ENCODE data around the gene HNRNPUL1.

Gene HNRNPUL1

GRCh38 chr19:41234512-41235168, 29.5 kb upstream of the HNRNPUL1 start:
- DNase-seq: no peak

DNA sequence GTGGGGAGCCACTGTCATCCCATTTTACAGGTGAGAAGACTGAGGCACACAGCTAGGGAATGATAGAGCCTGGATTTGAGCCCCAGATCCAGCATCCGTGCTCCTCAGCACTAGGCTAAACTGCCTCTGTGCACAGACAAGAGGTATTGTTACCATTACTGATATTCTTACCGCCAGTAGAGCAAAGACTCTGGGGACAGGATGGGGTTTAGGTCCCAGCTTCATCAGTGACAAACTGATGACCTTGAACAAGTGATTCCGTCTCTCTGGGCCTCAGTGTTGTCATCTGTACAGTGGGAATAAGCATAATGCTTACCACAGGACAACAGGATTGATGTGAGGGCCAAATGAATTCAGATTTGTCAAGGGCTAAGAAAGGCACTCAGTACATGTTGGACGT, 28.7 kb upstream of the HNRNPUL1 start:
- DNase-seq: no peak

- no peak for DNase-seq
Measured at GRCh38 chr19:41238244-41238643, 25.9 kb upstream of the HNRNPUL1 start.

GRCh38 chr19:41239363-41239762, 24.8 kb upstream of the HNRNPUL1 start:
- no peak for DNase-seq

- DNase-seq: no peak
Measured at GRCh38 chr19:41239961-41240574, 24.1 kb upstream of the HNRNPUL1 start.

DNA sequence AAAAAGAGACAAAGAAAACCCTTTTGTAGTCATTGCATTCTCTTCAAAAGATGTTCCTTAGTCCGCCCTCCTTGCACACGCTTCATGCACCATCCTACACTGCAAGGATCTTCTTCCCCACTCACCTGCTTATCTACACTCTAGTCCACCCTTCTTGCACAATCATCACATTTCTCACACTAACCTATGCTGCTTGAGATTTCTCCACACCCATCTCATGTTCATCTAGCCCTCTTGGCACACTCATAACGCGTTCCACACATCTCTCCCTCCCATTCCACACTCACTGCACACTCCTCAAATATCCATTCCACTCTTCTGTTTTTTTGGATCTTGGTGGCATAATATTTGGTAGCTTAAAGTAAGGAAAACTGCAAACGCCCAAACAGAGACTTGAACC, 22.3 kb upstream of the HNRNPUL1 start:
- no peak for DNase-seq

- no peak for DNase-seq
Measured at GRCh38 chr19:41244117-41244516, 20.1 kb upstream of the HNRNPUL1 start.

DNA sequence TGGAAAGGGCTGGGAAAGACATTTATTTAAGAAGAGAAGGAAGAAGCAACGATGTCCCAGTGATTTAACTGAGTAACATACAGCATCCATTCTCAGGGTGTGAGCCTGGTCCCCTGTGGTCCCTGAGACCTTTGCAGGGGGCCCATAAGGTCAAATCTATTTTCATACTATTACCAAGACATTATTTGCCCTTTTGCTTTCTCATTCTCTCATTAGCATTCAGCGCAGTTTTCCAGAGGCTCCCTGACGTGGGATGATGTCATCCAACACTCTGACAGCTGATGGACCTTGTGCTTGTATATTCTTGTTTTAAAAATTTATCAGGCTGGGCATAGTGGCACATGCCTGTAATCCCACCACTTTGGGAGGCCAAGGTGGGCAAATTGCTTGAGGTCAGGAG, 18.3 kb upstream of the HNRNPUL1 start:
- no peak for DNase-seq

GRCh38 chr19:41248895-41249294, 15.3 kb upstream of the HNRNPUL1 start:
- no peak for DNase-seq

DNA sequence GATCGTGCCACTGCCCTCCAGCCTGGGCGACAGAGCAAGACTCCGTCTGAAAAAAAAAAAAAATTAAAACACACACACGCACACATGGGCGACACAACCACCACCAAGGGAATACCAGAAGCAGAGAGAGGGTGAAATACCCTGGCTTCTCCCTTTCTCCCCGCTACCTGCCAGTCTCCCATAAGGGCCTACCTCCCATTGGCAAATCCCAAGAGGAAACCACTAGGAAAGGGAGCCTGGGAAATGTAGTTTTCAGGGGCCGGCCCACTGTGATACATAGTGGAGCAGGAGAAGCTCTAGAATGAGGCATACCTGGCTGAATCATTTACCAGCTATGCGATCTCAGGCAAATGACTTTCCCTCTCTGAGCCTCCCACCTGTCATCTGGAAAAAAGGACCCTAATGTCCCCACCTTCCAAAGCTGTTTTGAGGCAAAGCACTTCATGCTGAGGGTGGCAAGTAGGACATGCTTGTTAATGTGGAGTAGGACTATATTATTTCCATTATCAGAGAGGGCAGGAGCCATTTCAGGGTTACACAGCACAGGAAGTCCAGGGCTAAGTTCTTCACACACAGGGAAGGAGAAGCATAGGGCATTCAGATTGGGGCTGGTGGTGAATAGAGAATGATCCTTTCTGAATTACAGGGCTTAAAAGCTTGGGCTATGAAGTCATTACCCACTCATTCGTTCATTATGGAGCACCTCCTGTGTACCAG, 14.3 kb upstream of the HNRNPUL1 start:
- no peak for DNase-seq

- no peak for DNase-seq
Measured at GRCh38 chr19:41253660-41254059, 10.5 kb upstream of the HNRNPUL1 start.

- no peak for DNase-seq
Measured at GRCh38 chr19:41255171-41255570, 9.0 kb upstream of the HNRNPUL1 start.

GRCh38 chr19:41261474-41262190, 2.5 kb upstream of the HNRNPUL1 start:
- DNase-seq: no peak

DNA sequence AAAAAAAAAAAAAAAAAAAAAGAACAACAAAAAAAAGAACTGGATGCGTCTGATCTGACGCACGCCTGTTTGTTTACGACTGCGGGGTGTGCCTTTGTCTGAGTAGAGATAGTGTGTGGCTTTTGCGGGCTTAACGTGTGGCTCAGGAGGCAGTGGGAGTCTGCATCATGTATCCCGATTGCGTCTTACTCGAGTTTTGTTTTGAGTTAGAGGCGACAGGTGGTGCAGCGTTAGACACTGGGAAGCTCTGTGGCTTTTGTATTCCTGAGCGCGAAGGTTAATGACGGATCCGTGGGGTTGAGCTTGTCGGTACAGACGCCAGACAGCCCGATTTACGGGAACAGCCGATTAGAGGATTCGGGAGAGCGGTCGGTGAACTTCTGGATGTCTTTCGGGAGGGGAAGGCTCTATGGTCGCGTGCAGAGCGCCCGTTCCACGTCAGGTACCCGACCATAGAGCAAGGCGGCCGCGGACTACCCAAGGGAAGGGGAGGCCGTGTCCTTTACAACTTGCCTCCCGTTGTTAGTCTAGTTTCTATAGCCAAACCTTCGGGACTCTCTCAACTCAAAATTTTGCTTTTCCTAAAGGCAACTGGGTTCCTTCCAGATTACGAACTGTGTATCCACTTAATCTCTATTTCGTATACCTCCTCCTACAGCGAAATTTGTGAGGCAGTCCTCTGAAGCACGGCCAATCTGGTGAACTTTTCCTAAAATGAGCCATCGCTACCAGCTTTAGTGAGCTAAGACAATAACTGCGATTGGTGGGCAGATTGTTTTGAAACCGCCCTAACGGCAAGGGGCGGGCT, 926 bp upstream of the HNRNPUL1 start:
- peak; percentile 63 for DNase-seq

DNA sequence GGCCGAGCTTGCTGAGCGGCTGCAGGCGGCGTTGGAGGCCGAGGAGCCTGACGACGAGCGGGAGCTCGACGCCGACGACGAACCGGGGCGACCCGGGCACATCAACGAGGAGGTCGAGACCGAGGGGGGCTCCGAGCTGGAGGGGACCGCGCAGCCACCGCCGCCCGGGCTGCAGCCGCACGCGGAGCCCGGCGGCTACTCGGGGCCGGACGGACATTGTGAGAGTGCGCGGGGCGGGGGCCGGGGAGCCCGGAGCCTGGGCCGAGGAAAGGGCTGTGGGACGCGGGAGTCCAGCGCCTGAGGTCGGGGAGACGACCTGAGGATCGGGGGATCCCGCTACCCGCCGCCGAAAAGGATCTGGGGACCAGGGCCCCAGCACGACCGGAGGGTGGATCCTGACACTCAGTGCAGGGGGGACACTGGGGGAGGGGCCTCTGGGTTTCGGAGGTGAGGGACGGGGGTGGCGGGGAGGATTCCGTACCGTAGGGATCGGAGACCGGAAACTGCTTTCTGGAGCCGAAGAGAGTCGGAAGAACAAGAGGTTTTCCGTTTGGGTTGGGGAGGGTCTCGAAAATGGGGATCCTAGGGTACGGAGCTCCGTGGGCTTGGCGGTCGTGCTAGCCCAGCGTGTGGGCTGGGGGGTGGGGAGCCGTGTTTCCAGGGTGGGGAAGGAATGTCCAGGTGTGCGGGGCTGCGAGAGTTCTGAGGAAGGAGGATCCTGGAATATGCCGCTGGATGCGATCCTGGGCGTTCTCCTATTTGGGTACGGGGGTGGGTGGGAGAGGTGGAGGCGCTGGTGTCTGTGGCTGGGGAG, 616 bp downstream of the HNRNPUL1 start:
- DNase-seq: peak; percentile 71

DNA sequence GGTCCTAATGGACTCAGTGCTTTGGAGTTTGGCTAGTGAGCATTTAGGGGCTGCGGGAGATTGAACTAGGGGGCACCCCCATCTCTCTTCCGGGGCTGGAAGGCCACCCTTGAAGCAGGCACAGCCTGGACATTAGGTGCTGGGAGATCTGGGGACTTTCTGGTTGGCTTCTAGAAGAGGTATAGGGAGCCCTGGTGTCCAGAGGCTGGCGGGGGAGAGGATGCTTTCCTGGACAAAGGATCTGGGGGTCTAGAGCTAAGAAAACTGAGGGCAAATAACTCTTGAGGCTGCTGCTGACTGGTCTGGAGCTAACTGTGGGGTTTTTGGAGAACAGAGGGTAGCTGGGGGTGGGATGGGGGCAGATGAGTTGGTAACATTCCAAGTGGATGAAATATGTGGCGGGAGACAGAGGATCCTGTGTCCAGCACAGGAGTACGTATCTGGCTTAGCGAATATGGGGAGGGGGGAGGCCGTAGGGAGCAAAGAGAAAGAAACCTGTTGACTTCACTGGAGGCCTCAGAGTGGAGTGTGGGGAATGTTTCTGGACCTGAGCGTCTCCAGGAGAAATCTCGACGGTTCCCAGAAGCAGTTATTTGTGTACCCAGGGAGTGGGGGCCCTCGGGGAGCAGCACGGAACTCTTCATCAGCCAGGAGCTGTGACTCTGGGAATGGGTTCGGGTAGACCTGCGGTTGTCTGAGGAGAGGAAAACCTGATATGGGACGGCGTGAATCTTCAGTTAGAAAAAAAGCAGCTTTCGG, 1.4 kb downstream of the HNRNPUL1 start:
- peak; percentile 3 for DNase-seq

- DNase-seq: no peak
Measured at GRCh38 chr19:41269055-41269454, 4.9 kb downstream of the HNRNPUL1 start.

DNA sequence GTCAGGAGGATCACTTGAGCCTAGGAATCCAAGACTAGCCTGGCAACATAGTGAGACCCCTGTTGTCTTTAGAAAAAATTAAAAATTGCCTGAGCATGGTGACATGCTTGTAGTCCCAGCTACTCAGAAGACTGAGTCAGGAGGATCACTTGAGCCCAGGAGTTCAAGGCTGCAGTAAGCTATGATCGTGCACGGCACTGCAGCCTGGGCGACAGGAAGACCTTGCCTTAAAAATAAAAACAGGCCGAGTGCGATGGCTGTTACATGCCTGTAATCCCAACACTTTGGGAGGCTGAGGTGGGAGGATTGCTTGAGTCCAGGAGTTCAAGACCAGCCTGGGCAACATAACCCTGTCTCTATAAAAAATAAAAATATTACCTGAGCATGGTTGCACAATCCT, 5.4 kb downstream of the HNRNPUL1 start:
- no peak for DNase-seq

GRCh38 chr19:41273076-41273475, 8.9 kb downstream of the HNRNPUL1 start:
- DNase-seq: no peak

- no peak for DNase-seq
Measured at GRCh38 chr19:41274802-41275201, 10.6 kb downstream of the HNRNPUL1 start.

- DNase-seq: no peak
Measured at GRCh38 chr19:41276231-41276630, 12.1 kb downstream of the HNRNPUL1 start.
